ENCODE measurements around the gene CC2D1A.

DNA sequence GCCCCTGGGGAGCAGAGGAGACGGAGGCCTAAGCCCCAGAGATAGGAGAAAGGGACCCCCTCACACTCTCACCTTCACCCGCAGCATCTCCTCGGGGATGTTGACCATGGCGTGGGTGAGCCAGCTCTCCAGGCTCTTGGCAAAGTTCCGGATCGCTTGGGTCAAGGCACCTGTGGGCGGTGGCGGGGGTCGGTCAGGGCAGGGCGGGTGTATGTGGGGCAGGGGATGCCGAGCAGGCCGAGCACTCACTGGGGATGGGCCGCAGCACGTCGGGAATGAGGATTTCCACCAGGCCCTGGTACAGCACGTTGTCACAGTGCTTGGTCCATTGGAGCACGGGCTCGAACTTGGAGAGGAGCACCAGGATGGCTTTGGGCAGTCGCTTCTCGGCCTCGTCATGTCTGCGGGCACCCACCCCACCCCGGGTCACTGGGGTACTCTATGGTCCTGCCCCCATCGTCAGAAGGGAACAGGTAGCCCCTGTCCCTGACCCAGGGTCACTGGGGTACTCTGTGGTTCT lies 59.4 kb downstream of the CC2D1A start:
- TF ChIP-seq, protein P1, sequence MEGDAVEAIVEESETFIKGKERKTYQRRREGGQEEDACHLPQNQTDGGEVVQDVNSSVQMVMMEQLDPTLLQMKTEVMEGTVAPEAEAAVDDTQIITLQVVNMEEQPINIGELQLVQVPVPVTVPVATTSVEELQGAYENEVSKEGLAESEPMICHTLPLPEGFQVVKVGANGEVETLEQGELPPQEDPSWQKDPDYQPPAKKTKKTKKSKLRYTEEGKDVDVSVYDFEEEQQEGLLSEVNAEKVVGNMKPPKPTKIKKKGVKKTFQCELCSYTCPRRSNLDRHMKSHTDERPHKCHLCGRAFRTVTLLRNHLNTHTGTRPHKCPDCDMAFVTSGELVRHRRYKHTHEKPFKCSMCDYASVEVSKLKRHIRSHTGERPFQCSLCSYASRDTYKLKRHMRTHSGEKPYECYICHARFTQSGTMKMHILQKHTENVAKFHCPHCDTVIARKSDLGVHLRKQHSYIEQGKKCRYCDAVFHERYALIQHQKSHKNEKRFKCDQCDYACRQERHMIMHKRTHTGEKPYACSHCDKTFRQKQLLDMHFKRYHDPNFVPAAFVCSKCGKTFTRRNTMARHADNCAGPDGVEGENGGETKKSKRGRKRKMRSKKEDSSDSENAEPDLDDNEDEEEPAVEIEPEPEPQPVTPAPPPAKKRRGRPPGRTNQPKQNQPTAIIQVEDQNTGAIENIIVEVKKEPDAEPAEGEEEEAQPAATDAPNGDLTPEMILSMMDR (IDR thresholded peaks at IDR 0.05; ENCODE audit: low read depth, low read length, poor library complexity, severe bottlenecking), result no peak
- no peak for TF ChIP-seq EZH2phosphoT487 (IDR thresholded peaks at IDR 0.05; ENCODE audit: borderline replicate concordance, low read length)

Measured in DOHH2 (cell line).